Measurements from ENCODE around the gene PLXNA4.

PLXNA4 gene

DNA sequence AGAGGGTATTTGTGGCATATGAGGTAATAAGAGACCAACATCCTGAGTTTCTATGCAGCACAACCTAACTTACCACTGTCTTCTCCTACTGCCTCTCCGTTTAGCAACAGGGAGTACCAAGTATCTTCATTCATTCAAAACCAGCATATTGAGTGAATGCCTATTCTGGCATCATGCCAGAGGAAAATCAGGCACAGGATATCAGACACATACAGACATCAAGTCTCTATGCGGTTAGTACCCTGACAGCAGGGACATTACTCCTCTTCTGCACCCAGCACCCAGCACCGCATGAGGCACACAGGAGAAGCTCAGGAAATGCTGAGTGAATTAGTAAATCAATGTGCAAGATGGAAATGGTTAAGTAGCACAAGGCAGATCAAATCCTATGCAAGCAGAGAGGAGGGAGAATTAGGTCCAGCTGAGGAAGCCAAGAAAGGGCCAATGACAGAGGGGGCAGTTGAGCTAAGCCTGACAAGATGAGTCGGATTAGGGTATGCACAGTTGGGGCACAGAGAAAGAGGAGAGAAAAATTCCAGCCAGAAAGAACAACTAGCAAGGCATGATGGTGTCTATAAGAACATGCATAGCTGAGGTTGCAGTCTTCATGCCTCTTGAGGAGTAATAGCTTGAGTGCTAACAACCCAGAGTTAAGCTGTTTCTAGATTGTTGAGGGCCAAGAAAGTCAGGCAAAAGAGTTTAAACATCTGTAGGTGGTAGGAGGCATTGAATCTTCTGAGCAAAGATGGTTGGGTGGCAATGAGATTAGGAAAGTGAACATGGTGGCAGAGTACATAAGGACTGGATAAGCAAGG lies 146.0 kb downstream of the PLXNA4 start (continued):
- TF ChIP-seq BCL11B (tag by site-specific recombination; IDR thresholded peaks at IDR 0.05; ENCODE audit: low read depth) = no peak
- no peak for TF ChIP-seq ZNF610 (tag by site-specific recombination; IDR thresholded peaks at IDR 0.05; ENCODE audit: borderline replicate concordance)
- no peak for TF ChIP-seq ZNF174 (tag by site-specific recombination; IDR thresholded peaks at IDR 0.05)
- TF ChIP-seq, protein P1, sequence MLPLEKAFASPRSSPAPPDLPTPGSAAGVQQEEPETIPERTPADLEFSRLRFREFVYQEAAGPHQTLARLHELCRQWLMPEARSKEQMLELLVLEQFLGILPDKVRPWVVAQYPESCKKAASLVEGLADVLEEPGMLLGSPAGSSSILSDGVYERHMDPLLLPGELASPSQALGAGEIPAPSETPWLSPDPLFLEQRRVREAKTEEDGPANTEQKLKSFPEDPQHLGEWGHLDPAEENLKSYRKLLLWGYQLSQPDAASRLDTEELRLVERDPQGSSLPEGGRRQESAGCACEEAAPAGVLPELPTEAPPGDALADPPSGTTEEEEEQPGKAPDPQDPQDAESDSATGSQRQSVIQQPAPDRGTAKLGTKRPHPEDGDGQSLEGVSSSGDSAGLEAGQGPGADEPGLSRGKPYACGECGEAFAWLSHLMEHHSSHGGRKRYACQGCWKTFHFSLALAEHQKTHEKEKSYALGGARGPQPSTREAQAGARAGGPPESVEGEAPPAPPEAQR (tag by site-specific recombination; IDR thresholded peaks at IDR 0.05) = no peak
- TF ChIP-seq ZNF426 (tag by site-specific recombination; IDR thresholded peaks at IDR 0.05) = no peak
- TF ChIP-seq, protein P2, sequence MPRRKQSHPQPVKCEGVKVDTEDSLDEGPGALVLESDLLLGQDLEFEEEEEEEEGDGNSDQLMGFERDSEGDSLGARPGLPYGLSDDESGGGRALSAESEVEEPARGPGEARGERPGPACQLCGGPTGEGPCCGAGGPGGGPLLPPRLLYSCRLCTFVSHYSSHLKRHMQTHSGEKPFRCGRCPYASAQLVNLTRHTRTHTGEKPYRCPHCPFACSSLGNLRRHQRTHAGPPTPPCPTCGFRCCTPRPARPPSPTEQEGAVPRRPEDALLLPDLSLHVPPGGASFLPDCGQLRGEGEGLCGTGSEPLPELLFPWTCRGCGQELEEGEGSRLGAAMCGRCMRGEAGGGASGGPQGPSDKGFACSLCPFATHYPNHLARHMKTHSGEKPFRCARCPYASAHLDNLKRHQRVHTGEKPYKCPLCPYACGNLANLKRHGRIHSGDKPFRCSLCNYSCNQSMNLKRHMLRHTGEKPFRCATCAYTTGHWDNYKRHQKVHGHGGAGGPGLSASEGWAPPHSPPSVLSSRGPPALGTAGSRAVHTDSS (tag by site-specific recombination; IDR thresholded peaks at IDR 0.05) = no peak
- no peak for TF ChIP-seq ZNF654 (tag by site-specific recombination; IDR thresholded peaks at IDR 0.05; ENCODE audit: low read depth)
- TF ChIP-seq HOXA7 (CRISPR knock-in tag; IDR thresholded peaks at IDR 0.05; ENCODE audit: borderline replicate concordance) = no peak
- no peak for TF ChIP-seq ZNF169 (tag by site-specific recombination; IDR thresholded peaks at IDR 0.05)
- TF ChIP-seq, protein P3, sequence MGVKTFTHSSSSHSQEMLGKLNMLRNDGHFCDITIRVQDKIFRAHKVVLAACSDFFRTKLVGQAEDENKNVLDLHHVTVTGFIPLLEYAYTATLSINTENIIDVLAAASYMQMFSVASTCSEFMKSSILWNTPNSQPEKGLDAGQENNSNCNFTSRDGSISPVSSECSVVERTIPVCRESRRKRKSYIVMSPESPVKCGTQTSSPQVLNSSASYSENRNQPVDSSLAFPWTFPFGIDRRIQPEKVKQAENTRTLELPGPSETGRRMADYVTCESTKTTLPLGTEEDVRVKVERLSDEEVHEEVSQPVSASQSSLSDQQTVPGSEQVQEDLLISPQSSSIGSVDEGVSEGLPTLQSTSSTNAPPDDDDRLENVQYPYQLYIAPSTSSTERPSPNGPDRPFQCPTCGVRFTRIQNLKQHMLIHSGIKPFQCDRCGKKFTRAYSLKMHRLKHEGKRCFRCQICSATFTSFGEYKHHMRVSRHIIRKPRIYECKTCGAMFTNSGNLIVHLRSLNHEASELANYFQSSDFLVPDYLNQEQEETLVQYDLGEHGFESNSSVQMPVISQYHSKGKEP (tag by site-specific recombination; IDR thresholded peaks at IDR 0.05) = no peak
- TF ChIP-seq ZEB2 (tag by site-specific recombination; IDR thresholded peaks at IDR 0.05) = no peak
- TF ChIP-seq ZNF529 (tag by site-specific recombination; IDR thresholded peaks at IDR 0.05; ENCODE audit: insufficient replicate concordance) = no peak
- TF ChIP-seq ZIC2 (tag by site-specific recombination; IDR thresholded peaks at IDR 0.05) = peak; percentile 18; the same call in 1 of the 2 replicates
- TF ChIP-seq ZBTB21 (tag by site-specific recombination; IDR thresholded peaks at IDR 0.05) = no peak
- TF ChIP-seq ZNF792 (tag by site-specific recombination; IDR thresholded peaks at IDR 0.05) = no peak
- no peak for TF ChIP-seq ZNF777 (tag by site-specific recombination; IDR thresholded peaks at IDR 0.05; ENCODE audit: borderline replicate concordance)

DNA sequence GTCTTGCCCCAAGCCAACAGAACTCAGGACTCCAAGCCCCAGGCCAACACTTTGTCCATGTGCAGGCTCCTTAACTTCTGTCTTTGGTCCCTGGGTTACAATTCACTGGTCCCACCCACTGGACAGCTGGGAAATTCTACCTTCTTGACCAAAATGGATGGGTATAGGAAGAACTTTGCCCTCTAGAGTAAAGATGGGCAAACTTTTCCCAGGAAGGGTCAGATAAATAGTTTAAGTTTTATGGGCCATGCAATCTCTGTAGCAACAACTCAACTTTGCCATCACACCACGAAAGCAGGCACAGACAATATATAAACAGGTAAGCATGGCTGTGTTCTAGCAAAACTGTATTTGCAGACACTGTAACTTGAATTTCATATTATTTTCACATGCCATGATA lies 147.1 kb downstream of the PLXNA4 start:
- H3K27ac ChIP-seq (ENCODE audit: extremely low read depth, low read depth, low read length) = no peak overlapping the region
- no peaks in the 10 kb centered on the region for H3K9me3 ChIP-seq (ENCODE audit: control insufficient read depth, insufficient read depth, low read depth, low read length)
- H3K4me3 ChIP-seq (ENCODE audit: low read depth, low read length) = no peak overlapping the region
- no peaks in the 10 kb centered on the region for H3K36me3 ChIP-seq (ENCODE audit: control insufficient read depth in 2 of 2, insufficient read depth in 1 of 2, low read length in 2 of 2)
- POLR2A ChIA-PET = no interaction called here
- H3K4me1 ChIP-seq (ENCODE audit: control insufficient read depth, insufficient read depth, low read length) = peaks cover 7% of the 10 kb centered on the region
- CTCF ChIA-PET = no interaction called here
- TF ChIP-seq, protein P4, sequence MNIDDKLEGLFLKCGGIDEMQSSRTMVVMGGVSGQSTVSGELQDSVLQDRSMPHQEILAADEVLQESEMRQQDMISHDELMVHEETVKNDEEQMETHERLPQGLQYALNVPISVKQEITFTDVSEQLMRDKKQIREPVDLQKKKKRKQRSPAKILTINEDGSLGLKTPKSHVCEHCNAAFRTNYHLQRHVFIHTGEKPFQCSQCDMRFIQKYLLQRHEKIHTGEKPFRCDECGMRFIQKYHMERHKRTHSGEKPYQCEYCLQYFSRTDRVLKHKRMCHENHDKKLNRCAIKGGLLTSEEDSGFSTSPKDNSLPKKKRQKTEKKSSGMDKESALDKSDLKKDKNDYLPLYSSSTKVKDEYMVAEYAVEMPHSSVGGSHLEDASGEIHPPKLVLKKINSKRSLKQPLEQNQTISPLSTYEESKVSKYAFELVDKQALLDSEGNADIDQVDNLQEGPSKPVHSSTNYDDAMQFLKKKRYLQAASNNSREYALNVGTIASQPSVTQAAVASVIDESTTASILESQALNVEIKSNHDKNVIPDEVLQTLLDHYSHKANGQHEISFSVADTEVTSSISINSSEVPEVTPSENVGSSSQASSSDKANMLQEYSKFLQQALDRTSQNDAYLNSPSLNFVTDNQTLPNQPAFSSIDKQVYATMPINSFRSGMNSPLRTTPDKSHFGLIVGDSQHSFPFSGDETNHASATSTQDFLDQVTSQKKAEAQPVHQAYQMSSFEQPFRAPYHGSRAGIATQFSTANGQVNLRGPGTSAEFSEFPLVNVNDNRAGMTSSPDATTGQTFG (tag by site-specific recombination; IDR thresholded peaks at IDR 0.05; ENCODE audit: borderline replicate concordance) = no peak
- TF ChIP-seq, protein P5, sequence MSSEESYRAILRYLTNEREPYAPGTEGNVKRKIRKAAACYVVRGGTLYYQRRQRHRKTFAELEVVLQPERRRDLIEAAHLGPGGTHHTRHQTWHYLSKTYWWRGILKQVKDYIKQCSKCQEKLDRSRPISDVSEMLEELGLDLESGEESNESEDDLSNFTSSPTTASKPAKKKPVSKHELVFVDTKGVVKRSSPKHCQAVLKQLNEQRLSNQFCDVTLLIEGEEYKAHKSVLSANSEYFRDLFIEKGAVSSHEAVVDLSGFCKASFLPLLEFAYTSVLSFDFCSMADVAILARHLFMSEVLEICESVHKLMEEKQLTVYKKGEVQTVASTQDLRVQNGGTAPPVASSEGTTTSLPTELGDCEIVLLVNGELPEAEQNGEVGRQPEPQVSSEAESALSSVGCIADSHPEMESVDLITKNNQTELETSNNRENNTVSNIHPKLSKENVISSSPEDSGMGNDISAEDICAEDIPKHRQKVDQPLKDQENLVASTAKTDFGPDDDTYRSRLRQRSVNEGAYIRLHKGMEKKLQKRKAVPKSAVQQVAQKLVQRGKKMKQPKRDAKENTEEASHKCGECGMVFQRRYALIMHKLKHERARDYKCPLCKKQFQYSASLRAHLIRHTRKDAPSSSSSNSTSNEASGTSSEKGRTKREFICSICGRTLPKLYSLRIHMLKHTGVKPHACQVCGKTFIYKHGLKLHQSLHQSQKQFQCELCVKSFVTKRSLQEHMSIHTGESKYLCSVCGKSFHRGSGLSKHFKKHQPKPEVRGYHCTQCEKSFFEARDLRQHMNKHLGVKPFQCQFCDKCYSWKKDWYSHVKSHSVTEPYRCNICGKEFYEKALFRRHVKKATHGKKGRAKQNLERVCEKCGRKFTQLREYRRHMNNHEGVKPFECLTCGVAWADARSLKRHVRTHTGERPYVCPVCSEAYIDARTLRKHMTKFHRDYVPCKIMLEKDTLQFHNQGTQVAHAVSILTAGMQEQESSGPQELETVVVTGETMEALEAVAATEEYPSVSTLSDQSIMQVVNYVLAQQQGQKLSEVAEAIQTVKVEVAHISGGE (tag by site-specific recombination; conservative IDR thresholded peaks at IDR 0.05; ENCODE audit: low read depth) = no peak
- TF ChIP-seq ZBTB48 (tag by site-specific recombination; IDR thresholded peaks at IDR 0.05) (no peak), ZNF354C (tag by site-specific recombination; IDR thresholded peaks at IDR 0.05; ENCODE audit: borderline replicate concordance, low read depth) (no peak), ZNF366 (tag by site-specific recombination; conservative IDR thresholded peaks at IDR 0.05) (no peak), ZNF621 (tag by site-specific recombination; IDR thresholded peaks at IDR 0.05) (no peak), ZNF701 (tag by site-specific recombination; IDR thresholded peaks at IDR 0.05) (no peak), ZIC2 (tag by site-specific recombination; IDR thresholded peaks at IDR 0.05) (no peak), ZNF629 (tag by site-specific recombination; IDR thresholded peaks at IDR 0.05) (no peak), KLF1 (tag by site-specific recombination; IDR thresholded peaks at IDR 0.05) (no peak), ZNF433 (tag by site-specific recombination; IDR thresholded peaks at IDR 0.05; ENCODE audit: low read depth) (no peak)

Data from HEK293 (cell line).